ENCODE data around the gene FKBP7.
"Not testable (repeated sequence)": the region's sequence is repeated elsewhere in the genome, so short reads cannot be mapped to it uniquely, and the experiment has no call there.

The FKBP7 gene, protein sequence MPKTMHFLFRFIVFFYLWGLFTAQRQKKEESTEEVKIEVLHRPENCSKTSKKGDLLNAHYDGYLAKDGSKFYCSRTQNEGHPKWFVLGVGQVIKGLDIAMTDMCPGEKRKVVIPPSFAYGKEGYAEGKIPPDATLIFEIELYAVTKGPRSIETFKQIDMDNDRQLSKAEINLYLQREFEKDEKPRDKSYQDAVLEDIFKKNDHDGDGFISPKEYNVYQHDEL

DNA sequence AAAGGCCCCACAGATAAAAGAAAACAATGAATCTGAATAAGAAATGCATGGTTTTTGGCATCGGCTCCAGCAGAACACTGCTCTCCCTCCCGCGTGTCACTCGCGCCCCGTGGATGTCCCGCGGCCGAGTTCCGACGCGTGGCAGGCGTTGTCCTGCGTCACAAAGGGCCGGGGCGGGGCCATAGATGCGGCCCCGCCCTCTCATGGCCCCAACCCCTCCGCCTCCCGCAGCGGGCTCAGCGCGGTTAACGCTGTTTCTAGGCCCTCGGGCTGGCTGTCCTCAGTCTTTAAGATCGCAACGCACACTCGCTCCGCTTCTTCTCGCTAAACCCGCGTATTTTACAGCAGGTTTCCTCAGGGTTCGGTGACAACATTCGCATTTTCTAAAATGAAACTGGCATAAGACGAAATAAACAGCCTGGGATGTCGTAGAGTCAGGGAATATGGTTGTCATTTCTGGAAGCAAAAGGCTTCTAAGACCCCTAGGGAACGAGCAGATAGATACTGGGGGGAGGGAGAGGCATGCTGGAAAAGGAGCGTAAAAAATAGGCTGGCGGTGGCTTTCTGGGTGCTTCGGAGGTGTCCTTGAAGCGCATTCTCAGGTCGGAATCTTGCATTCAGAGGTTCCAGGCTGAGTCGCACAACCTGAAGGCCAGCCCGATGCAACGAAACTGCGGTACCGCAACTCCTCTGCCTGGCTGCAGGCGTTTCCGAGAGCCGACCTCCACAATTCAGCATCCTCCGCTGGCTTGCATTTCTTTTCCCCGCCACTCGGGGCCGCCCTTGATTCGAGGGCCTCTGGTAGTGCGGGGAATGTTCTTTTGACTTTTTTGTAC is at the start of gene FKBP7:
TSS of gene FKBP7 (minus strand) at position 162 of the 836 bp plus-strand sequence. CDS start at position 61, 101 bp downstream.
- DNase-seq (ENCODE audit: low read depth in 2 of 2), result peak; percentile 50 to 73

DNA sequence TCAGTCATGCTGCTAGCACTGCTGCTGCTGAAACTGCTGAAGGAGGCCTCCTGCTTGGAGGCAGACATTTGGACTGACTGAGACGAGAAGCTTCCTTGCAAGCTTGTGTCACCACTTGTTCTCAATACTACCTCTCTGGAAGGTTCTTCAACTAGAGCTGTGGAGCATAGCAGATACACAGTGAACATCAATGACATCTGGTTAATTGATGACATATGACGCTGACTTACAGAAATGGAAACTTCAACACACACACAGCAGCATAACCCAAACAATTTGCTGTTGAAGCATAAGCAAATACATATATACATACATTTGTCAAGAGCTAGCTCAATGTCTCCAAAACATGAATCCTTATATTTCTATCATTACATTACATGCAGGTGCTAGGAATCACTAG is 49.2 kb upstream of the FKBP7 start:
- DNase-seq (ENCODE audit: low read depth in 2 of 2), result no peak

DNA sequence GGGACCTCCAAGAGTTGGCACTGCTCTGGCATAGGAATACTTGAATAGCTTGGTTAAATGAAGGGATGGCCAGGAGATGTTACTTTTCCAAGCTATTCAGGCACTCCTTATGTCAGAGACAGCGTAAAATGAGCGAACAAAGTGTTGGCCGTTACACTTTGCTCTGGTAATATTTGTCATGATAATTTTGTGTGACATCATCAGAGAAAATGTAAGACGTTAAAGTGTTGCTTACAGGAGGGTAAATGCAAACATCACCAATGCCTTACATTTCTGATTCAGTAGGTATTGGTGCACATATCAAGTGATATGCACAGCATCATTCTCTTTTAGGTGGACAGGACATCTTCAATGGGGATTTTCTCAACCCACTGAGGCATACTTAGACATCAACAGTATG is 47.9 kb upstream of the FKBP7 start:
- no peak for DNase-seq (ENCODE audit: low read depth in 2 of 2)

DNA sequence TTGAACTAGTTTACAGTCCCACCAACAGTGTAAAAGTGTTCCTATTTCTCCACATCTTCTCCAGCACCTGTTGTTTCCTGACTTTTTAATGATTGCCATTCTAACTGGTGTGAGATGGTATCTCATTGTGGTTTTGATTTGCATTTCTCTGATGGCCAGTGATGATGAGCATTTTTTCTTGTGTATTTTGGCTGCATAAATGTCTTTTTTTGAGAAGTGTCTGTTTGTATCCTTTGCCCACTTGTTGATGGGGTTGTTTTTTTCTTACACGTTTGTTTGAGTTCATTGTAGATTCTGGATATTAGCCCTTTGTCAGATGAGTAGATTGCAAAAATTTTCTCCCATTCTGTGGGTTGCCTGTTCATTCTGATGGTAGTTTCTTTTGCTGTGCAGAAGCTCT is 47.1 kb upstream of the FKBP7 start:
- DNase-seq (ENCODE audit: low read depth in 2 of 2), result not testable (repeated sequence)

DNA sequence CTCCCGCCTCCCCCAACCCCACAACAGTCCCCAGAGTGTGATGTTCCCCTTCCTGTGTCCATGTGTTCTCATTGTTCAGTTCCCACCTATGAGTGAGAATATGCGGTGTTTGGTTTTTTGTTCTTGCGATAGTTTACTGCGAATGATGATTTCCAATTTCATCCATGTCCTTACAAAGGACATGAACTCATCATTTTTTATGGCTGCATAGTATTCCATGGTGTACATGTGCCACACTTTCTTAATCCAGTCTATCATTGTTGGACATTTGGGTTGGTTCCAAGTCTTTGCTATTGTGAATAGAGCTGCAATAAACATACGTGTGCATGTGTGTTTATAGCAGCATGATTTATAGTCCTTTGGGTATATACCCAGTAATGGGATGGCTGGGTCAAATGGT is 46.6 kb upstream of the FKBP7 start:
- DNase-seq (ENCODE audit: low read depth in 2 of 2), result not testable (repeated sequence)

DNA sequence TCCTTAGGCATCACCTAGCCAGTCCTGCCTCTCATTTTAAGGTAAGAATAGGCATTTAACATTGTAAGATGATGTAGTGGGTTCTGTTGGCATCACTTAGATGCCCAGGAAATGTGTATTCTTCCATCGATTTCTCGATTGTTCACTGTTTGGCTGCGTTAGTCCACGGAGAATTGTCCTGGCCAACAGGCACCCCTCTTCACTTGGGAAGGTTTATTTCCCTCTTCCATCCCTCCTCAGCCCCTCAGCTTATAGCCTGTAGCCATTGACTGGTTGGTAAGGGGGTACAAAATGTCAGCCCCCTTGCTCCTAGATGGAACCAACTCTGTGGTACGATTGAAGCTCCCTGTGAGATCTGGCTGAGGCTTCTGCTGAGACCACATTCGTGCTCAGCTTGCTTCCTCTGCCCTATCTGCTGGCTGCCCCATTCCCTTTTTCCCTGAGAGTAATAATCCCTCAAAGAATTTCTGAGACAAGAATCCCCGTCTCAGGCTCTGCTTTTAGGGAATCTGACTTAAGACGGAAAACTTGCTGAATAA is 45.3 kb upstream of the FKBP7 start:
- DNase-seq (ENCODE audit: low read depth in 2 of 2), result no peak

DNA sequence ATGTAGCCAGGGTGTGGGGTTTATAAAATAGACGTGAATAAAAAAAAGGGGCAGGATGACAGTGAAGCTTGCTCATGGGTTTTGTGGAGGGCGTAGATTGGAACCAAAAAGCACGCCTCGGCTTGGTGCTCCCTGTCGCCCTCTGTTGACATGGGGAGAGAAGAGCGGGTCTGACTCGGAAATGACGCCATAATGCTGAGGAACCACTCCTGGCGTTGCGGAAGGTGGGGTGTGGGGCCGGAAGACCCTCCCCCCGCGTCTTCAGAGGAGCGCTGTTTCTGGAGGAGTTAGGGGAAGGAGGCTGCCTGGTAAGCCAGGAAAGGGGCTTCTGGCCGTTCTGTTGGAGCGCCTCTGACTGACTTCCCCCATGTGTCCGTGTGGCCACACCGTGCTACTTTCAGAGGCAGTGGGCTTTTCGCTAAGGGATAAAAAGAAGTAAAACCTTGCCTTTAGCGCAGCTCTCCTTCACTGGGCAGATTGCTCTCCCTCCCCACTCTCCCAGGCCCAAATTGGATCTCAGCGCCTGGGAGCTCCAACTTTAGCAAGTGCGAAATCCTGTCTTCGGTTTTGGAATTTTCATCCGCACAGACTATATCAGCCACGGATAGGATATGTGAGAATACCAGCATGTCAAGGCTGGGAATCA is 44.7 kb upstream of the FKBP7 start:
- peak; percentile 59 to 72 for DNase-seq (ENCODE audit: low read depth in 2 of 2)

DNA sequence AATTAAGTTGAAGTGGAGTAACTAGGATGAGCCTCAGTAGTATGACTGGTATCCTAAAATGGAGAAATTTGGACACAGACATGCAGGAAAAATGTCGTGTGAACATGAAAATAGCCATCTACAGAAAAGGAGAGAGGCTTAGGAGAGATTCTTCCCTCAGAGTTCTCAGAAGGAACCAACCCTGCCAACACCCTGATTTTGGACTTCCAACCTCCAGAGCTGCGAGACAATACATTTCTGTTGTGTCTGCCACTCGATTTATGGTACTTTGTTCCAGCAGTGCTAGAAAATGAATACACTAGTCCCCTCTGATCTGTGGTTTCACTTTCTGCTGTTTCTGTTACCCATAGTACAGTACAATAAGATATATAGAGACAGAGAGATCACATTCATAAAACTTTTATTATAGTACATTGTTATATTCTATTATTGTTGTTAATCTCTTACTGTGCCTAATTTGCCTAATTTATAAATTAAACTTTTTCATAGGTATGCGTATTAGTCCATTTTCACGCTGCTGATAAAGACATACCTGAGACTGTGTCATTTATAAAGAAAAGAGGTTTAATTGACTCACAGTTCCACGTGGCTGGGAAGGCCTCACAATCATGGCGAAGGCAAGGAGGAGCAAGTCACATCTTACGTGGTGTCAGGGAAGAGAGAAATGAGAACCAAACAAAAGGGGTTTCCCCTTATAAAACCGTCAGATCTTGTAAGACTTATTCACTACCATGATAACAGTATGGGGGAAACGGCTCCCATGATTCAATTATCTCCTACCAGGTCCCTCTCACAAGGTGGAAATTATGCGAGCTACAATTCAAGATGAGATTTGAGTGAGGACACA is 43.1 kb upstream of the FKBP7 start:
- DNase-seq (ENCODE audit: low read depth in 2 of 2), result no peak

DNA sequence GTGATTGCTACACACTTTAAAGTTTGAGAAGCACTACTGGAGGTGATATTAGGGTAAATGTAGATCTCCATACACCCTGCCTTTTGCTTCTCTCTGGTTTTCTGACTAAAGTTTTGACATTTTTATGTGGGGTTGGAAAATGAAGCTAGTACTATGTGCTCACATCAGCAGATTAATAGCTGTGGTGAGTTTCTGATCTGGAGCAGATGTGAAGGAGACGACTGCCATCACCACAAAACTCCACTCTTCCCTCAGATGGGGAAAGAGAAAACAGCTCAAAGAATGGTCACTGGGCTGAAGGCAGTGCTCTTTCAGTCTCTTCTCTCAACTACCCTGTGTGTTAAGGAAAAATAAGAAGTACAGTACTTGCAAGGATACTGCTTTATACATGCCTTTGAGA is 39.1 kb upstream of the FKBP7 start:
- no peak for DNase-seq (ENCODE audit: low read depth in 2 of 2)

DNA sequence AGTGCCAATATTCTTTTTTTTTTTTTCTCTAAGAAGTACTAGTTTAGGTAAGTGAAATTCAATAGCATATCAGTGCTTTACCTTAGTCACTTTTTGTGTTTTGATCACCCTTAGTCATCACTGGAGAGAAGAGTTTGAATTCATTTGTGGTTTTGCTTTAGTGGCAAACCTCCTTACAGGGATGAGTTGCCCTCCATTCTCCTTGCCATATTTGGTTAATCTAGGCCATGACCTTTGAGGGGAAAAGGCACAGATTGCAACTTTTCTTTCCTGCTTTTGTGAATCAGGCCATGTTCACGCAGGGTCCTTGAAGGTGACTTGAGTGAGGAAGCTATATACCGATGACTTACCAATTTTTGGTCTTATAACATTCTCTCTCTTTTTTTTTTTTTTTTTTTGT is 36.3 kb upstream of the FKBP7 start:
- no peak for DNase-seq (ENCODE audit: low read depth in 2 of 2)

DNA sequence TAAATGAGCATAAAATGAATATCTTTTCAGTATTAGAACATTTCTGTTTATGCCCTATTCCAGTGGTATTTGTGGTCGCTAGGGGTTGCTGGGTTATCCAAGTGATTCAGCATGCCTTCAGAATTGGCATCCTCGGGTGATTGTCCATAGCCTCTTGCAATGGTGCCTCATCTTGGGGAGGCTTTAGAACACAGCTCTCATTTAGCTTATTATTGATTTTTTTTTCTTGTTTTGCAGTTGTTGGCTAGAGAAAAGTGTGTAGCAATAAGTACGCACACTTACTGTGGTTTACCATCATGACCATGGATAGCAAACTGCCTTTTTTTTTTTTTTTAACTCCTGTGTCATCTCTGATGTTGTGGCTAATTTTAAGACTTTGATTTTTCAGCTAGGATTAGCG is 35.5 kb upstream of the FKBP7 start:
- DNase-seq (ENCODE audit: low read depth in 2 of 2), result no peak

DNA sequence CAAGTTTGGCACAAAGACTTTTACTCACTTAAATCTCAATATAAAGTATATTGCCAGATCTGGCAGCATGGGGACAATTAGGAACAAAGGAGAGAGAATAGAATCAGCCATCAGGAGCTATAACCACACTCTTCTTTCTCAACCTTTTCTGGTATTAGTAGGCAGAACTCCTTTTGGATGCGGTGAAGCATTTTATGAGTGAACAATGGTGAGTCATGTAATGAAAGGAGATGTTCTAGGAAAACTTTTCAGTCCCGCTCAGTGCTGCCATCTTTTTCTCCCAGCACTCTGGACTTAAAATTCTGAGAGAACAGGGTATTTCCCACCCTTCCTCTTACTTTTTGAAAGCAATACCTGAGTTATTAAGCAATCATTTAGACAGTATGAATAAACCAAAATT is 34.1 kb upstream of the FKBP7 start:
- no peak for DNase-seq (ENCODE audit: low read depth in 2 of 2)

DNA sequence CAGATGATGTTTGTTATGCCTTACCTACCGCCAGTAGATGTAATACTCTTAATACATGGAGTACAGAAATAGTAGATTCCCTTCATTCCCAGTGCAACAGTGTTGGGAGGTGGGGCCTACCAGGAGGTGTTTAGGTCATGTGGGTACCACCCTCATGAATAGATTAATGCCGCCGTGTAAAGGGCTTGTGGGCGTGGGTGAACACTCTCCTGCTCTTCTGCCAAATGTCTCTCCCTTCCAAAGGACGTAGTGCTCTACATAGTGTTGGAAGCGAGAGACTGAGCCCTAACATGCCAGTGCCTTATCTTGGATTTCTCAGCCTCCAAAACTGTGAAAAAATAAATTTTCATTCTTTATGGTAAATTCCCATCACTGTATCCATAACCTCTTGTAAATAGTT is 32.0 kb upstream of the FKBP7 start:
- DNase-seq (ENCODE audit: low read depth in 2 of 2), result no peak

DNA sequence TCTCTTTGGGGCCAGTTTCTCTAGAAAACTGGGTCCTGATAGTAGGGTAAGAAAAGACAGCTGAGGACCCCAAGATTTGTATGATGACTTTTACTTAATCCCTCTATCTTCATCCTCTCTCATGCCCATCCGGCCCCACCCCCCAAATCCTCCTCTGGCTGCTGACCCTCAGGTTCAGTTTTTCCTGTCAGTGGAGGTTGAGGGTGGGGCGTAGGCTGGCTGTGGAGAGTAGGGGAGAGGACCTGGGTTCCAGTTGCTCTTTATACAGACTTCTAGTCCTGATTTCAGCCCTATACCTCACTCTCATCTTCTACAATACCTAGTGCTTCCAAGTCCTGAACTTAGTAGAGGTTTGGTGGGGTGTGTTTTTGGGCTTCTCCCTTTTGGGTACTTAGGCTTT is 30.2 kb upstream of the FKBP7 start:
- DNase-seq (ENCODE audit: low read depth in 2 of 2), result no peak

DNA sequence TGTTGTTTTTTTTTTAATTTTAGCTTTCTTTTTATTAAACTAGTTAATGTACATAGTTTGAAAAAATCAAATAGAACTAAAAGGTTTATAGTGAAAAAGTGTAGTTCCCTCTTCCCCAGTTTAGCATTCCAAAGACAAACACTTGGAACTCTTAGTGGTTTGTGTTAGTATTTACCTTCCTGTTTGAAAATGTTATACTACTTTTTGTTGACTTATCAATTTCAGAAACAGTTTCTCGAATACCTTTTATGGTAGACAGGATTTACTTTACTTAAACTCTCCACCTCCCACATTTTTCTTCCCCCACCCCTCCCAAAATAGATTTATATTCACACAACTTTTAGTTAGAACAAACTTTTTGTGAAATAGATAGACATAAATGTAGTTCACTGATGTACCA is 28.5 kb upstream of the FKBP7 start:
- no peak for DNase-seq (ENCODE audit: low read depth in 2 of 2)

DNA sequence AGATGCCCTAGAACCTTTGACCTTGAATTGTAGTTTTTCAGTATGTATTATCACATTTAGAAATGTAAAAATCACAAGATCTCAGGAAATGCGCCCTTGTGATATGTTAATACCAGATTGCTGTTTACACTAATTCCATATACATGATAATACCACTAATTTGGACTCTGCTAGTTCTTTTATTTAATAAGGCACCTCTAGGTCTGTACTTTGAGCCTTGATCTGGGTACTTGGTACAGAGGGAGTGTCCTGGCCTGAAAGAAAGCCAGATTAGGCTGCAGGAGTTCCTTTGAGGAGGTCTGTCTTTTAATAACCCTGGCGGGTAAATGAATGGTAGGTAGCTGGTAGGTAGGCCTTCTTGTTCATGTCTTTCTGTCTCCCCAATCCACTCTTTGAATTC is 28.1 kb upstream of the FKBP7 start:
- no peak for DNase-seq (ENCODE audit: low read depth in 2 of 2)

DNA sequence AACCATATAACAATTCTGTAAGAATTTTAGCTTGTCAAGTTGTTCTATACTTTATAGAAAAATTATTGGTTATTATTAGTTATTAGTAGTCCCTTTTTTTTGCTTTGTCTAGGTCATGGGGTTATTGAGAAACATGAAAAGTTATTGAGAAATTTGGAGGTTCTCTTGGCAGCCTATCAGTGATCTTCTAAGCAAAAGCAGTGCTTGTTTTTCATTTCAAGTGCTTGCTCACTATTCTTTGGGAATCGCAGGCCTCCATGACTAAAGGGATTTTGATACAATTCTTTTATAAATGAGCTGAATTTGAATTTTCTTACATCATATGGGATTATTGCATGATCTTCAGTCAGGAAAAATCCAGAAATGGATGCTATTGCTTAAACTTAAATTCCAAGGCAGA is 27.7 kb upstream of the FKBP7 start:
- no peak for DNase-seq (ENCODE audit: low read depth in 2 of 2)

DNA sequence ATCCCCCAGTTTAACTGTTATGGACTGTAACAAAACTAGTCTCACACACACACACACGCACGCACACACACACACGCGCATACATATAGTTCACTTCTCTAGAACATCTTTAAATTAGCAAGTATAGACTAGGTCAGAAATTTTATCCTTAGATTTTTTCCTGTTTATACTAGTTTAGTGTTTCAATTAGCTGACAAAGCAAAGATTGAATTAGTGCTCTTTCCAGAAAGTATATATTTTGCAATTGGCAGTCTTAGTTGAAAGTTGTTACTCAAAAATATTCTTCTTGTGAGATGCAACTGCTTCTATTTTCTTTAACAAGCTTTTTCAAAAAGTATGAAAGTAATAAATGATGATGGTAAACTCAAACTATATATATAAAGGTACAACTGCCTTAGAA is 24.4 kb upstream of the FKBP7 start:
- no peak for DNase-seq (ENCODE audit: low read depth in 2 of 2)

DNA sequence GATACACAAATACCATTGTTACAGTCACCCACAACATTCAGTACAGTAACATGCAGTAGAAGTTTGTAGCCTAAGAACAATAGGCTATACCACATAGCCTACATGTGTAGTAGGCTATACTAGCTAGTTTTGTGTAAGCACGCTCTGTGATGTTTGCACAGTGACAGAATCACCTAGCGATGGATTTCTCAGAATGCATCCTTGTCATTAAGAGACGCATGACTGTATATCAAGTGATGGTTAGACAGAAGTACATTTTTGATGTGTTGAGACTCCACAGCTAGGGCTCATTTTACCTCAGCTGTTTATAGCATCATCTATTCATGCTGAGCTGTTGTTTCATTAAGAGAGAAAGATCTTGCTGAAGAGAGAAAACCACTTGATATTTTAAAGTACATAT is 21.2 kb upstream of the FKBP7 start:
- no peak for DNase-seq (ENCODE audit: low read depth in 2 of 2)

DNA sequence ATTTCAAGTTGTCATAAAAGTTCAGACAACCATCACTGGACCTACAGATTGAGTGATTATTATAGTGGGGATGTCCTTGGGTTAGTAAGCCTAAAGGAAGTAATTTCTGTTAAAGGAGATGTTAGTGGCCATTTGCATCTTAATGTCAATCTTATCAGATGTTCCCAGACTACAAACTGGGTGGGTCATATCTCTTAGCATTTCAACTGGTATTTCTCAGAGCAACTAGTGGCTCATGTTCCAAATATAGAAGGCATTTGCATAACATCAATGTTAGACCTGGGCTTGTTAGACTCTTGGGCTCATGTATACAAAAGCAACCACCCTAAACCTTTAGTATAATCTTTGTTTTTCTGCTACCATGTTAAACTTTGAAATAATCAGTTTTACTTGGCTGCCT is 19.7 kb upstream of the FKBP7 start:
- DNase-seq (ENCODE audit: low read depth in 2 of 2), result no peak

DNA sequence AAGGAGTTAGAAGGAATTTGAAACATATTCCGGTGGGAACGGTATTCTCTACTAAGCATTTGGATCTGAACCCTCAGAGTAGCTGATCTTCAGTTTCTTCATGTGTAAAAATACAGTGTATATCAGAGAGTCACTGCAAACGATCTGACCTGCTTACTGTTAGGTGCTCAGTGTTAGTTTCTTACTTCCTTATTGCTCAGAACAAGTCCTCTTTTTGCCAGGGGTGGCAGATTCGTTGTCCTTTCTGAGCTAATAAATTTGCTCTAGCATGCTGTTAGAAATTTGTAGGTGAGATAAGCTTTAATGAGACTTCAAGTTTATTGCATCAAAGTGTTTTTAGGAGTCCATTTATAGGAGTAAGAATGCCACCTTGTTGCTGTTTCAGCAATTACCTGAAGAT is 17.6 kb upstream of the FKBP7 start:
- DNase-seq (ENCODE audit: low read depth in 2 of 2), result no peak

DNA sequence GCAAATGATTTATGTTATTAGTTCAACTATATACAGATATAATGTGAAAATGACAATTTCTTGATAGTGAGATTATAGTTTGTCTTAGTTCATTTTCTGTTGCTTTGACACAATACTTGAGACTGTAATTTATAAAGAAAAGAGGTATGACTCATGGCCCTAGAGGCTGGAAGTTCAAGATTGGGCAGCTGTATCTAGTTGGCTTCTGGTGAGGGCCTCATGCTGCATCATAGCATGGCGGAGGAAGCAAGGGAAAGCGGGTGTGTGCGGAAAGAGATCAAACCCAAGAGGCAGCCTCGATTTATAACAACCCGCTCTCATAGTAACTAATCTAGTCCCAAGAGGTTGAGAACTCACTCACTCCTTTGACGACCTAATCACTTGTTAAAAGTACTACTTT is 13.2 kb upstream of the FKBP7 start:
- DNase-seq (ENCODE audit: low read depth in 2 of 2), result no peak

Data from stimulated activated CD4-positive, alpha-beta T cell treated with anti-CD3 and anti-CD28 coated beads, Interleukin-12 subunit alpha, Interleukin-12 subunit beta, amount 100 ng/mL, for 24 hours (primary cell).